SK-N-SH treated with all-trans-retinoic acid at 6 μM for 48 hours (cell line): ENCODE results near the gene ZNF205.

Experiments
- ATAC-seq: fragments of 200-7000 bp; cut with Tn5 transposase; 3 replicates; pipeline ENCODE4 v1.9.1; 2020; ENCODE audit warnings: mild to moderate bottlenecking, moderate library complexity
- ARNTL ChIP-seq: fragments of 450-650 bp; formaldehyde crosslinking; IDR thresholded peaks from 2 replicates; pipeline ENCODE4 v1.5.0; 2020; ENCODE audit warnings: low read depth, mild to moderate bottlenecking, moderate library complexity, borderline replicate concordance
- BACH2 ChIP-seq: fragments of 250-450 bp; sonication (Bioruptor Pico); IDR thresholded peaks from 2 replicates; pipeline ENCODE4 v1.9.0; 2021; ENCODE audit warnings: mild to moderate bottlenecking, borderline replicate concordance
- CREB5 ChIP-seq: fragments of 250-450 bp; sonication (Bioruptor Pico); IDR thresholded peaks from 2 replicates; pipeline ENCODE4 v1.5.1; 2020; ENCODE audit warnings: low read depth, mild to moderate bottlenecking, moderate library complexity
- CSDC2 ChIP-seq: fragments of 250-450 bp; sonication (Bioruptor Pico); IDR thresholded peaks from 2 replicates; pipeline ENCODE4 v1.5.0; 2020; ENCODE audit warnings: mild to moderate bottlenecking, moderate library complexity
- CSRNP3 ChIP-seq: fragments of 250-450 bp; sonication (Bioruptor Pico); IDR thresholded peaks from 2 replicates; pipeline ENCODE4 v1.5.1; 2021; ENCODE audit warnings: mild to moderate bottlenecking, moderate library complexity
- ESRRG ChIP-seq: fragments of 250-450 bp; sonication (Bioruptor Pico); IDR thresholded peaks from 2 replicates; pipeline ENCODE4 v1.6.1; 2021; ENCODE audit warnings: mild to moderate bottlenecking
- GLIS3 ChIP-seq: fragments of 250-450 bp; sonication (Bioruptor Pico); IDR thresholded peaks from 2 replicates; pipeline ENCODE4 v1.5.0; 2020; ENCODE audit warnings: mild to moderate bottlenecking, moderate library complexity
- ISL1 ChIP-seq: fragments of 250-450 bp; sonication (Bioruptor Pico); IDR thresholded peaks from 2 replicates; pipeline ENCODE4 v2.1.2; 2022; ENCODE audit warnings: mild to moderate bottlenecking, moderate library complexity
- OSR1 ChIP-seq: fragments of 250-450 bp; sonication (Bioruptor Pico); IDR thresholded peaks from 2 replicates; pipeline ENCODE4 v1.8.0; 2022; ENCODE audit warnings: moderate library complexity, mild to moderate bottlenecking, inconsistent platforms
- PATZ1 ChIP-seq: fragments of 250-450 bp; sonication (Bioruptor Pico); IDR thresholded peaks from 2 replicates; pipeline ENCODE4 v1.8.0; 2020; ENCODE audit warnings: mild to moderate bottlenecking, moderate library complexity, borderline replicate concordance
- POU6F1 ChIP-seq: fragments of 250-450 bp; sonication (Bioruptor Pico); IDR thresholded peaks from 2 replicates; pipeline ENCODE4 v1.8.0; 2021; ENCODE audit warnings: low read depth, mild to moderate bottlenecking, moderate library complexity, borderline replicate concordance
- PPARA ChIP-seq: fragments of 250-450 bp; sonication (Bioruptor Pico); IDR thresholded peaks from 2 replicates; pipeline ENCODE4 v1.5.0; 2020; ENCODE audit warnings: mild to moderate bottlenecking, borderline replicate concordance
- RARB ChIP-seq: fragments of 250-450 bp; sonication (Bioruptor Pico); IDR thresholded peaks from 2 replicates; pipeline ENCODE4 v1.8.0; 2021; ENCODE audit warnings: mild to moderate bottlenecking, moderate library complexity
- SNAI2 ChIP-seq: fragments of 250-450 bp; sonication (Bioruptor Pico); IDR thresholded peaks from 2 replicates; pipeline ENCODE4 v1.5.0; 2020; ENCODE audit warnings: mild to moderate bottlenecking, moderate library complexity
- TCF4 ChIP-seq: fragments of 250-450 bp; sonication (Bioruptor Pico); IDR thresholded peaks from 2 replicates; pipeline ENCODE4 v1.8.0; 2021; ENCODE audit warnings: mild to moderate bottlenecking, moderate library complexity, borderline replicate concordance
- TOX ChIP-seq: fragments of 250-450 bp; sonication (Bioruptor Pico); IDR thresholded peaks from 2 replicates; pipeline ENCODE4 v1.8.0; 2021; ENCODE audit warnings: mild to moderate bottlenecking, moderate library complexity, borderline replicate concordance
- TSHZ2 ChIP-seq: fragments of 250-450 bp; sonication (Bioruptor Pico); IDR thresholded peaks from 2 replicates; pipeline ENCODE4 v1.5.0; 2020; ENCODE audit warnings: mild to moderate bottlenecking, moderate library complexity
- ZFP3 ChIP-seq: fragments of 250-450 bp; sonication (Bioruptor Pico); IDR thresholded peaks from 2 replicates; pipeline ENCODE4 v1.5.0; 2020; ENCODE audit warnings: mild to moderate bottlenecking, moderate library complexity
- ZFP30 ChIP-seq: fragments of 450-650 bp; formaldehyde crosslinking; IDR thresholded peaks from 2 replicates; pipeline ENCODE4 v1.5.0; 2022; ENCODE audit warnings: mild to moderate bottlenecking, moderate library complexity
- ZNF565 ChIP-seq: fragments of 450-650 bp; formaldehyde crosslinking; conservative IDR thresholded peaks from 2 replicates; pipeline ENCODE4 v1.5.0; 2020; ENCODE audit warnings: low read depth, mild to moderate bottlenecking, moderate library complexity
- ZNF70 ChIP-seq: fragments of 450-650 bp; formaldehyde crosslinking; IDR thresholded peaks from 2 replicates; pipeline ENCODE4 v1.5.0; 2020; ENCODE audit warnings: mild to moderate bottlenecking, moderate library complexity
- ZNF8 ChIP-seq: fragments of 450-650 bp; formaldehyde crosslinking; IDR thresholded peaks from 2 replicates; pipeline ENCODE4 v1.5.0; 2020; ENCODE audit warnings: mild to moderate bottlenecking, moderate library complexity

Gene ZNF205

GRCh38 chr16:3121851-3122467 lies 9.6 kb downstream of the ZNF205 start (continued):
- no peak for TF ChIP-seq CREB5
- TF ChIP-seq ISL1, result no peak
- no peak for TF ChIP-seq GLIS3 (CRISPR knock-in tag)

GRCh38 chr16:3122926-3123570 lies 10.7 kb downstream of the ZNF205 start:
- no peak for ATAC-seq
- TF ChIP-seq TCF4 (no peak), ESRRG (CRISPR knock-in tag) (no peak), OSR1 (CRISPR knock-in tag) (no peak), ZNF70 (CRISPR knock-in tag) (no peak), POU6F1 (no peak), ZFP30 (no peak), BACH2 (CRISPR knock-in tag) (no peak), ZNF565 (CRISPR knock-in tag) (no peak), PPARA (CRISPR knock-in tag) (no peak), CSDC2 (CRISPR knock-in tag) (no peak), ZFP3 (CRISPR knock-in tag) (no peak)

GRCh38 chr16:3123986-3124886 lies 11.8 kb downstream of the ZNF205 start:
- peak; percentile 92 for ATAC-seq
- TF ChIP-seq TOX (CRISPR knock-in tag), result no peak
- TF ChIP-seq ZFP3 (CRISPR knock-in tag), result no peak
- TF ChIP-seq PPARA (CRISPR knock-in tag), result no peak
- no peak for TF ChIP-seq TCF4
- TF ChIP-seq GLIS3 (CRISPR knock-in tag), result peak; percentile 79; the same call in 1 of the 2 replicates
- TF ChIP-seq ARNTL, result no peak

- no peak for ATAC-seq
- TF ChIP-seq ARNTL (no peak), GLIS3 (CRISPR knock-in tag) (no peak), PPARA (CRISPR knock-in tag) (no peak), ZNF8 (CRISPR knock-in tag) (no peak), POU6F1 (no peak), CSRNP3 (CRISPR knock-in tag) (no peak), TCF4 (no peak), RARB (CRISPR knock-in tag) (no peak), TSHZ2 (no peak), BACH2 (CRISPR knock-in tag) (no peak), CSDC2 (CRISPR knock-in tag) (no peak), ZFP30 (no peak), PATZ1 (CRISPR knock-in tag) (no peak), ZNF70 (CRISPR knock-in tag) (no peak), SNAI2 (CRISPR knock-in tag) (no peak)
Observed at GRCh38 chr16:3127745-3128144, 15.4 kb downstream of the ZNF205 start.
